HuH-7.5 (cell line): ENCODE data around the gene CPO.

Experiments used
- DNase-seq: peaks from one replicate; pipeline ENCODE4 v3.0.0; 2011; ENCODE audit warnings: low spot score

The CPO gene

GRCh38 chr2:206974551-206974950 lies 35.2 kb downstream of the CPO start:
- DNase-seq: no peak

GRCh38 chr2:206978746-206979145 lies 39.4 kb downstream of the CPO start:
- DNase-seq: no peak

- no peak for DNase-seq
Measured at GRCh38 chr2:206979365-206979764, 40.0 kb downstream of the CPO start.

GRCh38 chr2:206979922-206980321 lies 40.6 kb downstream of the CPO start:
- DNase-seq: no peak

GRCh38 chr2:206980413-206980812 lies 41.1 kb downstream of the CPO start:
- DNase-seq: no peak

GRCh38 chr2:206981086-206981674 lies 41.9 kb downstream of the CPO start:
- DNase-seq: no peak

- peak; percentile 9 for DNase-seq
Measured at GRCh38 chr2:206981739-206982340, 42.5 kb downstream of the CPO start.

- no peak for DNase-seq
Measured at GRCh38 chr2:206982360-206982955, 43.1 kb downstream of the CPO start.

GRCh38 chr2:206983161-206983859 lies 44.0 kb downstream of the CPO start:
- DNase-seq: no peak

GRCh38 chr2:206984206-206984605 lies 44.9 kb downstream of the CPO start:
- DNase-seq: no peak

GRCh38 chr2:206986943-206987342 lies 47.6 kb downstream of the CPO start:
- no peak for DNase-seq

GRCh38 chr2:206987810-206988209 lies 48.5 kb downstream of the CPO start:
- no peak for DNase-seq

- no peak for DNase-seq
Measured at GRCh38 chr2:206988884-206989283, 49.6 kb downstream of the CPO start.

GRCh38 chr2:206989311-206989710 lies 50.0 kb downstream of the CPO start:
- peak; percentile 39 for DNase-seq

GRCh38 chr2:206990360-206990759 lies 51.0 kb downstream of the CPO start:
- no peak for DNase-seq

GRCh38 chr2:206991070-206991469 lies 51.8 kb downstream of the CPO start:
- DNase-seq: no peak

GRCh38 chr2:206993396-206993911 lies 54.1 kb downstream of the CPO start:
- no peak for DNase-seq

- DNase-seq: no peak
Measured at GRCh38 chr2:206993964-206994363, 54.6 kb downstream of the CPO start.

- DNase-seq: no peak
Measured at GRCh38 chr2:206996556-206997065, 57.3 kb downstream of the CPO start.

GRCh38 chr2:207008105-207008990 lies 69.0 kb downstream of the CPO start:
- DNase-seq: no peak

- DNase-seq: no peak
Measured at GRCh38 chr2:207012461-207012860, 73.1 kb downstream of the CPO start.

GRCh38 chr2:207014424-207014823 lies 75.1 kb downstream of the CPO start:
- DNase-seq: no peak
